Panc1 (cell line): ENCODE data around the gene ABCC12. TPM values are rescaled to one million over a fixed set of nuclear protein-coding genes. Genes with fewer than 3 reads are reported as not detected.

Experiments used
- ATAC-seq: fragments of 200-7000 bp; cut with Tn5 transposase; 2 replicates; pipeline ENCODE4 v1.9.1; 2020; ENCODE audit warnings: mild to moderate bottlenecking, moderate library complexity
- BruUV-seq: library from RNA; stranded (reverse); fragments of 400-500 nt; replicated peaks from 2 replicates; lab custom pipeline; 2021; lab: Mats Ljungman, UMichigan
- CTCF ChIA-PET: fragments of 300-600 bp; sonication (Branson Sonifier 250); formaldehyde crosslinking; loops from one replicate; lab custom pipeline; 2022; ENCODE audit warnings: antibody characterized with exemption; lab: Charles Lee
- POLR2A ChIA-PET: fragments of 300-600 bp; sonication (Branson Sonifier 250); formaldehyde crosslinking; loops from one replicate; lab custom pipeline; 2022; ENCODE audit warnings: antibody characterized with exemption; lab: Charles Lee
- DNase-seq: peaks from one replicate; pipeline ENCODE4 v3.0.0-alpha.2; 2010; ENCODE audit warnings: low read depth, low spot score
- H3K27ac ChIP-seq: 2 replicates; pipeline ENCODE4 v1.5.1; 2011; ENCODE audit warnings: mild to moderate bottlenecking, low read length, inconsistent platforms
- H3K27me3 ChIP-seq: fragments of 200-500 bp; sonication (Bioruptor generic); 2 replicates; pipeline ENCODE4 v1.6.0; 2014; ENCODE audit warnings: low read length, inconsistent platforms; ENCODE audit not compliant: control insufficient read depth, insufficient read depth
- H3K36me3 ChIP-seq: fragments of 200-500 bp; sonication (Bioruptor generic); 2 replicates; pipeline ENCODE4 v1.5.1; 2014; ENCODE audit warnings: inconsistent platforms, mild to moderate bottlenecking, low read length, moderate library complexity; ENCODE audit not compliant: control insufficient read depth, insufficient read depth
- H3K4me1 ChIP-seq: 2 replicates; pipeline ENCODE4 v1.5.1; 2011; ENCODE audit warnings: inconsistent platforms, mild to moderate bottlenecking, low read length, moderate library complexity; ENCODE audit not compliant: control insufficient read depth, insufficient read depth
- H3K4me3 ChIP-seq, 2 experiments: 2 replicates each; pipeline ENCODE4 v1.5.1; 2011 to 2012; ENCODE audit warnings: low read depth in 2 of 2, low read length in 2 of 2, mild to moderate bottlenecking in 2 of 2, inconsistent platforms in 1 of 2, moderate library complexity in 1 of 2
- H3K9me3 ChIP-seq: fragments of 200-500 bp; sonication (Bioruptor generic); 2 replicates; pipeline ENCODE4 v1.5.1; 2014; ENCODE audit warnings: low read depth, mild to moderate bottlenecking, inconsistent platforms, low read length, moderate library complexity; ENCODE audit not compliant: control insufficient read depth, insufficient read depth
- POLR2AphosphoS5 ChIP-seq: IDR thresholded peaks from 2 replicates; pipeline ENCODE4 v1.6.1; 2012; ENCODE audit warnings: mild to moderate bottlenecking, low read depth, low read length, moderate library complexity
- SIN3A ChIP-seq: IDR thresholded peaks from 2 replicates; pipeline ENCODE4 v1.6.1; 2012; ENCODE audit warnings: low read depth, mild to moderate bottlenecking, low read length, moderate library complexity, borderline replicate concordance; ENCODE audit not compliant: insufficient read depth
- TCF7L2 ChIP-seq: IDR thresholded peaks from 2 replicates; pipeline ENCODE4 v1.6.1; 2011; ENCODE audit warnings: mild to moderate bottlenecking, low read depth, low read length, inconsistent platforms
- in situ Hi-C: cut with HindIII; loops from 2 replicates; pipeline ENCODE4 v1.10.0; 2016; ENCODE audit warnings: low sequenced_read_pairs, low pct_unique_long_range_greater_than_20kb
- intact Hi-C: fragments of 100-400 bp; cut with micrococcal nuclease; formaldehyde crosslinking; loops from one replicate; pipeline ENCODE4 v1.10.0; 2022; ENCODE audit not compliant: unreplicated experiment
- total RNA-seq: library from RNA; stranded (reverse); gene quantifications from one replicate; pipeline ENCODE4 v1.2.1, GENCODE V29; 2021; ENCODE audit not compliant: unreplicated experiment
- TF ChIP-seq, protein P1 (sequence below): fragments of 450-650 bp; IDR thresholded peaks from 2 replicates; pipeline ENCODE4 v1.5.1; 2017; ENCODE audit warnings: mild to moderate bottlenecking
- TF ChIP-seq, protein P2 (sequence below), 2 experiments: IDR thresholded peaks; 2 replicates each; pipeline ENCODE4 v1.6.1; 2011 to 2012; ENCODE audit warnings: low read depth in 2 of 2, control low read depth in 1 of 2, low read length in 1 of 2, mild to moderate bottlenecking in 1 of 2, moderate library complexity in 1 of 2; ENCODE audit not compliant: insufficient read depth in 1 of 2

ABCC12 gene
- total RNA-seq, 1 experiment from 2014 or later, result not detected

DNA sequence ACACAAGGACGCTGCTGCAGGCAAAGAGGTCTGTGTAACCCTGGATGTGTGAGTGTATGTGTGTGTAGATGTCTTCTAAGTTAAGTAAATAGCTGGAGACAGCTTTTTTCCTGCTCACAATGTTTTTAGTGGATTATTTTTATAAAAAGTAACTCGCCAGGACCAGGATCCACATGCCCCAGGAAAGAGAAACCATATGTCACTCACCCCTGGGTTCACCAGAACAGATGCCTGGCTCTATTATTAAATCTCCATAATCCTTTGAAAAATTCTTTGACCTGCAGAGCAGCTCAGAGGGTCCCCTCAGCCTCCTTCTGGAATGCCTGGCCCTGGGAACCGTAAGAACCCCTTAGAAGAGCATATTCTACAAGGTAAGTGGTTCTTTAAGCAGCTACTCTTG lies 18.0 kb downstream of the ABCC12 start:
- POLR2A ChIA-PET, result no interaction called here
- H3K27ac ChIP-seq, result no peak overlapping the region
- CTCF ChIA-PET, result no interaction called here
- H3K27me3 ChIP-seq, result no peaks in the 10 kb centered on the region
- no TSS peak for BruUV-seq
- in situ Hi-C loops, result no loop called here
- H3K4me1 ChIP-seq, result no peaks in the 10 kb centered on the region
- no peaks in the 10 kb centered on the region for H3K9me3 ChIP-seq
- no peak overlapping the region for H3K4me3 ChIP-seq
- TF ChIP-seq, protein P1, sequence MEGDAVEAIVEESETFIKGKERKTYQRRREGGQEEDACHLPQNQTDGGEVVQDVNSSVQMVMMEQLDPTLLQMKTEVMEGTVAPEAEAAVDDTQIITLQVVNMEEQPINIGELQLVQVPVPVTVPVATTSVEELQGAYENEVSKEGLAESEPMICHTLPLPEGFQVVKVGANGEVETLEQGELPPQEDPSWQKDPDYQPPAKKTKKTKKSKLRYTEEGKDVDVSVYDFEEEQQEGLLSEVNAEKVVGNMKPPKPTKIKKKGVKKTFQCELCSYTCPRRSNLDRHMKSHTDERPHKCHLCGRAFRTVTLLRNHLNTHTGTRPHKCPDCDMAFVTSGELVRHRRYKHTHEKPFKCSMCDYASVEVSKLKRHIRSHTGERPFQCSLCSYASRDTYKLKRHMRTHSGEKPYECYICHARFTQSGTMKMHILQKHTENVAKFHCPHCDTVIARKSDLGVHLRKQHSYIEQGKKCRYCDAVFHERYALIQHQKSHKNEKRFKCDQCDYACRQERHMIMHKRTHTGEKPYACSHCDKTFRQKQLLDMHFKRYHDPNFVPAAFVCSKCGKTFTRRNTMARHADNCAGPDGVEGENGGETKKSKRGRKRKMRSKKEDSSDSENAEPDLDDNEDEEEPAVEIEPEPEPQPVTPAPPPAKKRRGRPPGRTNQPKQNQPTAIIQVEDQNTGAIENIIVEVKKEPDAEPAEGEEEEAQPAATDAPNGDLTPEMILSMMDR, result no peak
- no peak for TF ChIP-seq POLR2AphosphoS5
- H3K36me3 ChIP-seq, result no peaks in the 10 kb centered on the region
- ATAC-seq (no peak), DNase-seq (no peak)
- intact Hi-C loops, result no loop called here

DNA sequence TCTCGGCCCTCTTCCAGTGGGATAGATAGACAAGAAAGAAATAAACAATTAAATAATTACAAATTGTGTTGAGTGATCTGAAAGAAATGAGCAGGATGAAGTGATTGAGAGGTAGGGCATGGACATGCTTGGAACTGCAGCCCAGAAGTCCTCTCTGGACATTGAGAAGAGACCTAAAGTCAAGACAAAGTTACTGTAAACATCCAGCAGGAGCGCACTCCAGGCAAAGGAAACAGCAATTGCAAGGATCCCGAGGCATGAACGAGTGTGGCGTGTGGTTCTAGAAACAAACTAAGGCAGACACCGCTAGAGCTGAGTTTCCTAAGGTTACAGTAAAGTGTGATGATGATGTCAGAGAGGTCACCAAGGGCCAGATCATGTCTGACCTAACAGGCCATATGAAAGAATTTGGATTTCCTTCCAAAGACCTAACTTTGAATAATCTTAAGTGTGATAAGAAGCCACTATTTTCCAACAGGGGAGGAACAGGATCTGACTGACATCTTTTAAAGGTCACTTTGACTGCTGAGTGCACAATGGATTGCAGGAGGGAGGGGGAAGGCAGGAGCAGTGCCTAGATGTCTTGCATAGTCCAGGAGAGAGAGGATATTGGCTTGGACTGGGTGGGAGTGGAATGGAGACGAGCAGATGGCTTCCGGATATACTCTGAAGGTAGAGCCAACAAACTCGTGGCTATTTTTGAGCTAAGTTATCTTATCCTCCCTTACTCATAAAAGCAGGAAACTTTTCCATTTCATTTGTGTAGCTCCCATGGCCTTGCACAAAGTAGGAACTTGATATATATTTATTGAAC lies 19.0 kb downstream of the ABCC12 start:
- Histone ChIP-seq H3K36me3 (no peaks in the 10 kb centered on the region), H3K4me3 (no peak overlapping the region), H3K4me1 (no peaks in the 10 kb centered on the region), H3K27ac (no peak overlapping the region), H3K27me3 (no peaks in the 10 kb centered on the region), H3K9me3 (no peaks in the 10 kb centered on the region)
- TF ChIP-seq, protein P1, result no peak
- TF ChIP-seq TCF7L2 (no peak), POLR2AphosphoS5 (no peak), SIN3A (no peak)
- TF ChIP-seq, protein P2, sequence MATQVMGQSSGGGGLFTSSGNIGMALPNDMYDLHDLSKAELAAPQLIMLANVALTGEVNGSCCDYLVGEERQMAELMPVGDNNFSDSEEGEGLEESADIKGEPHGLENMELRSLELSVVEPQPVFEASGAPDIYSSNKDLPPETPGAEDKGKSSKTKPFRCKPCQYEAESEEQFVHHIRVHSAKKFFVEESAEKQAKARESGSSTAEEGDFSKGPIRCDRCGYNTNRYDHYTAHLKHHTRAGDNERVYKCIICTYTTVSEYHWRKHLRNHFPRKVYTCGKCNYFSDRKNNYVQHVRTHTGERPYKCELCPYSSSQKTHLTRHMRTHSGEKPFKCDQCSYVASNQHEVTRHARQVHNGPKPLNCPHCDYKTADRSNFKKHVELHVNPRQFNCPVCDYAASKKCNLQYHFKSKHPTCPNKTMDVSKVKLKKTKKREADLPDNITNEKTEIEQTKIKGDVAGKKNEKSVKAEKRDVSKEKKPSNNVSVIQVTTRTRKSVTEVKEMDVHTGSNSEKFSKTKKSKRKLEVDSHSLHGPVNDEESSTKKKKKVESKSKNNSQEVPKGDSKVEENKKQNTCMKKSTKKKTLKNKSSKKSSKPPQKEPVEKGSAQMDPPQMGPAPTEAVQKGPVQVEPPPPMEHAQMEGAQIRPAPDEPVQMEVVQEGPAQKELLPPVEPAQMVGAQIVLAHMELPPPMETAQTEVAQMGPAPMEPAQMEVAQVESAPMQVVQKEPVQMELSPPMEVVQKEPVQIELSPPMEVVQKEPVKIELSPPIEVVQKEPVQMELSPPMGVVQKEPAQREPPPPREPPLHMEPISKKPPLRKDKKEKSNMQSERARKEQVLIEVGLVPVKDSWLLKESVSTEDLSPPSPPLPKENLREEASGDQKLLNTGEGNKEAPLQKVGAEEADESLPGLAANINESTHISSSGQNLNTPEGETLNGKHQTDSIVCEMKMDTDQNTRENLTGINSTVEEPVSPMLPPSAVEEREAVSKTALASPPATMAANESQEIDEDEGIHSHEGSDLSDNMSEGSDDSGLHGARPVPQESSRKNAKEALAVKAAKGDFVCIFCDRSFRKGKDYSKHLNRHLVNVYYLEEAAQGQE (IDR thresholded peaks at IDR 0.05; ENCODE audit: insufficient read depth in 1 of 2, low read depth in 2 of 2, low read length in 1 of 2), result no peak
- POLR2A ChIA-PET, result no interaction called here
- intact Hi-C loops (no loop called here), in situ Hi-C loops (no loop called here)
- no TSS peak for BruUV-seq
- CTCF ChIA-PET, result no interaction called here
- ATAC-seq, result no peak
- DNase-seq, result no peak
